HepG2 (cell line): ENCODE measurements around the gene ZFYVE28. TPM values are rescaled to one million over a fixed set of nuclear protein-coding genes. Genes with fewer than 3 reads are reported as not detected.

Experiments used
- ATAC-seq: fragments of 200-7000 bp; cut with Tn5 transposase; 3 replicates; pipeline ENCODE4 v1.9.1; 2020; ENCODE audit warnings: mild to moderate bottlenecking, moderate library complexity
- BruUV-seq: library from RNA; stranded (reverse); fragments of 400-500 nt; replicated peaks from 2 replicates; lab custom pipeline; 2021; lab: Mats Ljungman, UMichigan
- CTCF ChIA-PET: fragments of 300-600 bp; formaldehyde crosslinking; extraction: SDS; loops from one replicate; lab custom pipeline; 2021; ENCODE audit warnings: low total read pairs, inconsistent platforms, low intra/inter-chr PET ratio; lab: Yijun Ruan, JAX
- POLR2A ChIA-PET: fragments of 350-600 bp; sonication (Branson Sonifier 250); formaldehyde crosslinking; loops from one replicate; lab custom pipeline; 2020; ENCODE audit warnings: antibody characterized with exemption, inconsistent platforms; lab: Yijun Ruan, JAX
- DNase-seq: peaks from one replicate; pipeline ENCODE4 v3.0.0-alpha.2; 2015; ENCODE audit warnings: low spot score
- FAIRE-seq: peaks from 3 replicates; lab custom pipeline; 2011; peaks lifted over from hg19 to GRCh38; lab: Jason Lieb, UNC
- H2AFZ ChIP-seq: one replicate; pipeline ENCODE4 v1.6.1; 2011; ENCODE audit warnings: low read length, inconsistent platforms
- H3K27ac ChIP-seq: fragments of 300-600 bp; 3 replicates; pipeline ENCODE4 v1.8.0; 2011; ENCODE audit warnings: mixed run types, mild to moderate bottlenecking, mixed read lengths, low read length, inconsistent platforms; ENCODE audit not compliant: insufficient read depth; ENCODE audit errors: extremely low read length
- H3K27me3 ChIP-seq, 2 experiments: fragments of 200-600 bp in 1 of 2; 2 replicates in 1 of 2; 3 replicates in 1 of 2; pipeline versions ENCODE4 v1.6.0 to v1.8.0; 2011; ENCODE audit warnings: low read length in 2 of 2, mild to moderate bottlenecking in 2 of 2, moderate library complexity in 2 of 2, inconsistent platforms in 1 of 2; ENCODE audit not compliant: insufficient read depth in 2 of 2, control insufficient read depth in 1 of 2
- H3K36me3 ChIP-seq, 2 experiments: fragments of 200-600 bp in 1 of 2; replicated peaks in 1 of 2; 2 replicates in 1 of 2; 3 replicates in 1 of 2; pipeline versions ENCODE4 v1.5.1 to v1.8.0; 2011; ENCODE audit warnings: low read length in 2 of 2, inconsistent platforms in 1 of 2; ENCODE audit not compliant: insufficient read depth in 2 of 2, control insufficient read depth in 1 of 2
- H3K4me1 ChIP-seq: 2 replicates; pipeline ENCODE4 v1.5.1; 2012; ENCODE audit warnings: low read length, inconsistent platforms; ENCODE audit not compliant: insufficient read depth
- H3K4me2 ChIP-seq: 2 replicates; pipeline ENCODE4 v1.6.0; 2011; ENCODE audit warnings: low read depth, low read length, inconsistent platforms
- H3K4me3 ChIP-seq, 3 experiments: fragments of 200-600 bp in 1 of 3; sonication (generic), shearing (Covaris generic) in 1 of 3; replicated peaks in 1 of 3; 2 replicates each; pipeline ENCODE4 v1.5.1; 2011 to 2016; ENCODE audit warnings: low read length in 3 of 3, inconsistent platforms in 2 of 3, low read depth in 2 of 3, mild to moderate bottlenecking in 2 of 3, control low read depth in 1 of 3, mixed read lengths in 1 of 3; ENCODE audit not compliant: insufficient read depth in 1 of 3
- H3K79me2 ChIP-seq: one replicate; pipeline ENCODE4 v1.6.1; 2011; ENCODE audit warnings: low read length, inconsistent platforms; ENCODE audit not compliant: insufficient read depth
- H3K9ac ChIP-seq: 2 replicates; pipeline ENCODE4 v1.6.0; 2011; ENCODE audit warnings: mild to moderate bottlenecking, low read depth, low read length, inconsistent platforms; ENCODE audit not compliant: insufficient read depth
- H3K9me3 ChIP-seq: 2 replicates; pipeline ENCODE4 v1.5.1; 2012; ENCODE audit warnings: mild to moderate bottlenecking, low read length
- H4K20me1 ChIP-seq: 2 replicates; pipeline ENCODE4 v1.6.0; 2011; ENCODE audit warnings: inconsistent platforms, mild to moderate bottlenecking, low read length, moderate library complexity; ENCODE audit not compliant: insufficient read depth
- ARNT2 ChIP-seq: sonication (generic); formaldehyde crosslinking; IDR thresholded peaks from 2 replicates; pipeline ENCODE4 v1.8.0; 2022; ENCODE audit warnings: mild to moderate bottlenecking, low read depth, missing genetic modification reagents, moderate library complexity
- CREB1 ChIP-seq, 2 experiments: fragments of 450-650 bp in 1 of 2; IDR thresholded peaks; 2 replicates each; pipeline ENCODE4 v1.6.1; 2016 to 2017; ENCODE audit warnings: control low read depth in 1 of 2, mild to moderate bottlenecking in 1 of 2, missing compliant biosample characterization in 1 of 2, missing genetic modification characterization in 1 of 2
- FOSL1 ChIP-seq: sonication (generic); formaldehyde crosslinking; IDR thresholded peaks from 2 replicates; pipeline ENCODE4 v1.9.0; 2021; ENCODE audit warnings: missing genetic modification reagents, borderline replicate concordance
- JUNB ChIP-seq: sonication (generic); formaldehyde crosslinking; IDR thresholded peaks from 2 replicates; pipeline ENCODE4 v1.8.0; 2022; ENCODE audit warnings: missing genetic modification reagents, mild to moderate bottlenecking, borderline replicate concordance
- MYC ChIP-seq: sonication (generic); formaldehyde crosslinking; IDR thresholded peaks from 2 replicates; pipeline ENCODE4 v1.9.0; 2021; ENCODE audit warnings: missing genetic modification reagents, borderline replicate concordance
- ZBTB44 ChIP-seq: sonication (generic); formaldehyde crosslinking; IDR thresholded peaks from 2 replicates; pipeline ENCODE4 v1.4.0; 2020; ENCODE audit warnings: missing genetic modification reagents
- ZNF724P ChIP-seq: sonication (generic); formaldehyde crosslinking; IDR thresholded peaks from 2 replicates; pipeline ENCODE4 v1.8.0; 2022; ENCODE audit warnings: missing genetic modification reagents, borderline replicate concordance
- WGBS: methylation state at CpG from one replicate; pipeline ENCODE4 v1.1.6; 2017; ENCODE audit warnings: low lambda C conversion rate; 5-methylcytosine and 5-hydroxymethylcytosine counted together
- in situ Hi-C: cut with HindIII; loops from 2 replicates; pipeline ENCODE4 v1.10.0; 2017; ENCODE audit warnings: low pct_unique_long_range_greater_than_20kb; ENCODE audit not compliant: extremely low pct_ligation_motif_present
- intact Hi-C: fragments of 100-400 bp; cut with micrococcal nuclease; formaldehyde crosslinking; loops from one replicate; pipeline ENCODE4 v1.10.0; 2022; ENCODE audit not compliant: unreplicated experiment
- polyA plus RNA-seq, 8 experiments: library from polyadenylated mRNA; depleted of rRNA in 3 of 8; stranded (reverse) in 7 of 8; unstranded in 1 of 8; fragments of >200 nt; fragmentation: Illumina TruSeq in 4 of 8; extraction: Trizol in 4 of 8; gene quantifications; 2 replicates each; pipeline versions ENCODE4 v1.2.1 to v1.2.3, GENCODE V29; 2011 to 2016; ENCODE audit warnings: low read depth in 4 of 8, missing spikeins in 1 of 8, mixed read lengths in 1 of 8; ENCODE audit not compliant: insufficient read depth in 1 of 8
- total RNA-seq, 5 experiments: library from RNA; depleted of rRNA; stranded (reverse); fragments of >200 nt; fragmentation: Illumina TruSeq; extraction: Trizol; gene quantifications; 2 replicates each; pipeline ENCODE4 v1.2.3, GENCODE V29; 2016; ENCODE audit warnings: low read depth in 1 of 5
- TF ChIP-seq, protein P1 (sequence below): sonication (generic); formaldehyde crosslinking; IDR thresholded peaks from 2 replicates; pipeline ENCODE4 v1.5.1; 2020; ENCODE audit warnings: missing genetic modification reagents, mild to moderate bottlenecking, borderline replicate concordance

ZFYVE28 gene
- total and polyA plus RNA-seq, 2 of the 13 experiments (the other 11 are each of a cell fraction or from before 2014, with no cell fraction given): 0.12 to 0.22 TPM

DNA sequence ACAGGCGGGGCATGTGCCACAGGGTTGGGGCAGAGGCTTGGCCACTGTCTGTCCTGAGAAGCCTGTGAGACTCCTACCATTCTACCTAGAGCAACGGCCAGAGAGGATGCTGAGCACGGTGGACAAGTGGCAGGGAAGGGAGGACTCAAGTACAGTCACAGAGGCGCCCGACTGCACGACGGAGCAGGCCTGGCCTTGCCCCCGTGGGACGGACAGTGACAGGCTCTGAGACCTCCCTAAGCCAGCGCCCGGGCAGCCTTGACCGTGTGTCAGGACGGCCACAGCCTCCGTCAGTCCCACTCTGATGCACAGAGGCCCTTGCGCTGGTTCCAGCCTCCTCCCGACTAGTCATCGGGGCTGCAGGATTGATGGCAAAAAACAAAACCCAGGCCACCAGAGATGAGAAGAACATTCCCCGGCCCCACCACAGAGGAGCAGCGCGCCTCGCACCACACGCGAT lies 119.9 kb downstream of the ZFYVE28 start:
- ChIA-PET POLR2A (no interaction called here), CTCF (no interaction called here)
- DNase-seq: no peak
- Histone ChIP-seq H3K4me1 (0 out of 2 replicates have a peak, but pooled peaks cover 9% of the 10 kb centered on the region), H3K4me3 (no peak overlapping the region), H3K9ac (no peak overlapping the region), H2AFZ (no peak overlapping the region), H3K9me3 (no peaks in the 10 kb centered on the region), H3K27me3 (peaks cover 11 to 52% of the 10 kb centered on the region in 2 experiments; a peak in 4 of 5 replicates), H3K4me2 (no peak overlapping the region), H3K27ac (no peak overlapping the region), H3K36me3 (no peaks in the 10 kb centered on the region), H3K79me2 (no peaks in the 10 kb centered on the region), H4K20me1 (no peaks in the 10 kb centered on the region)
- FAIRE-seq: no peak
- in situ Hi-C loops: no loop called here
- no peak for ATAC-seq
- TF ChIP-seq ARNT2 (no peak), FOSL1 (CRISPR knock-in tag) (no peak)
- intact Hi-C loops: no loop called here
- WGBS: 75% methylated on average over 14 of the region's 23 CpGs
- no TSS peak for BruUV-seq

DNA sequence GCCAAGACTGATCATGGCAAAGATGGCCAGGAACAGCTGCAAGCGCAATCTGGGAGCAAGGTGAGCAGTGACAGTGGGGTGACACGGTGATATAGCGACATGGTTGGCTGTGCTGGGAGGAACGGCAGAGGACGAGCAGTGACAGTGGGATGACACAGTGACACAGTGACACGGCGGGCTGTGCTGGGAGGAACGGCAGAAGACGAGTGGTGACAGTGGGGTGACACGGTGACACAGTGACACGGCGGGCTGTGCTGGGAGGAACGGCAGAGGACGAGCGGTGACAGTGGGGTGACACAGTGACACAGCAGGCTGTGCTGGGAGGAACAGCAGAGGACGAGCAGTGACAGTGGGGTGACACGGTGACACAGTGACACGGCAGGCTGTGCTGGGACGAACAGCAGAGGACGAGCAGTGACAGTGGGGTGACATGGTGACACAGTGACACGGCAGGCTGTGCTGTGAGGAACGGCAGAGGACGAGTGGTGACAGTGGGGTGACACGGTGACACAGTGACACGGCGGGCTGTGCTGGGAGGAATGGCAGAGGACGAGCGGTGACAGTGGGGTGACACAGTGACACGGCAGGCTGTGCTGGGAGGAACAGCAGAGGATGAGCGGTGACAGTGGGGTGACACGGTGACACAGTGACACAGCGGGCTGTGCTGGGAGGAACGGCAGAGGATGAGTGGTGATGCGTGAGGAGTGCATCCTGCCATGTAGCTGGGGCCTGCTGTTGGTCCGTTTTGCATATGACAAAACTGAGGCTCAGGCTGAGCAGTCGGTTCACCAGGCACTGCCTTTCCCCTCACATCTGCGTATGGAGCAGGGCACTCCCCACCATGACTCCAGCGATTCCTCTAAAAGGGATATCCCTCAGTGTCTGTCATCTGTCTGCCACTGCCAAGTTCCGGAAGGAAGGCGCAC lies 120.6 kb downstream of the ZFYVE28 start:
- H3K4me2 ChIP-seq: no peak overlapping the region
- intact Hi-C loops: no loop called here
- TF ChIP-seq ZNF724P: no peak
- TF ChIP-seq MYC (CRISPR knock-in tag): no peak
- TF ChIP-seq ZBTB44 (CRISPR knock-in tag): no peak
- TF ChIP-seq JUNB: no peak
- TF ChIP-seq, protein P1, sequence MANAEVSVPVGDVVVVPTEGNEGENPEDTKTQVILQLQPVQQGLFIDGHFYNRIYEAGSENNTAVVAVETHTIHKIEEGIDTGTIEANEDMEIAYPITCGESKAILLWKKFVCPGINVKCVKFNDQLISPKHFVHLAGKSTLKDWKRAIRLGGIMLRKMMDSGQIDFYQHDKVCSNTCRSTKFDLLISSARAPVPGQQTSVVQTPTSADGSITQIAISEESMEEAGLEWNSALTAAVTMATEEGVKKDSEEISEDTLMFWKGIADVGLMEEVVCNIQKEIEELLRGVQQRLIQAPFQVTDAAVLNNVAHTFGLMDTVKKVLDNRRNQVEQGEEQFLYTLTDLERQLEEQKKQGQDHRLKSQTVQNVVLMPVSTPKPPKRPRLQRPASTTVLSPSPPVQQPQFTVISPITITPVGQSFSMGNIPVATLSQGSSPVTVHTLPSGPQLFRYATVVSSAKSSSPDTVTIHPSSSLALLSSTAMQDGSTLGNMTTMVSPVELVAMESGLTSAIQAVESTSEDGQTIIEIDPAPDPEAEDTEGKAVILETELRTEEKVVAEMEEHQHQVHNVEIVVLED (CRISPR knock-in tag): no peak
- TF ChIP-seq CREB1 (IDR thresholded peaks at IDR 0.05): peak; percentile 43; the same call in 1 of the 2 replicates
- TF ChIP-seq CREB1 (CRISPR knock-in tag; IDR thresholded peaks at IDR 0.05): no peak
- no peak for TF ChIP-seq ARNT2
- TF ChIP-seq, all 625 proteins: peak for 1
- WGBS: 55% methylated on average over 38 of the region's 40 CpGs
- no peaks in the 10 kb centered on the region for H4K20me1 ChIP-seq
- DNase-seq (no peak), FAIRE-seq (no peak), ATAC-seq (no peak)
- no peaks in the 10 kb centered on the region for H3K9me3 ChIP-seq
- in situ Hi-C loops: no loop called here
- H2AFZ ChIP-seq: no peak overlapping the region
- H3K27ac ChIP-seq: no peak overlapping the region
- H3K9ac ChIP-seq: no peak overlapping the region
- H3K36me3 ChIP-seq: no peaks in the 10 kb centered on the region
- H3K79me2 ChIP-seq: no peaks in the 10 kb centered on the region
- 0 out of 2 replicates have a peak, but pooled peaks cover 9% of the 10 kb centered on the region for H3K4me1 ChIP-seq
- BruUV-seq: no TSS peak
- ChIA-PET POLR2A (no interaction called here), CTCF (no interaction called here)
- H3K27me3 ChIP-seq: peaks cover 11 to 55% of the 10 kb centered on the region in 2 experiments; a peak in 4 of 5 replicates
- no peak overlapping the region for H3K4me3 ChIP-seq
